GM18867 (cell line): Measurements from ENCODE around the gene FAM171A1.

Experiments used
- ATAC-seq: cut with Tn5 transposase; IDR thresholded peaks from one replicate; pipeline ENCODE4 v1.9.1; 2021; ENCODE audit warnings: mild to moderate bottlenecking, moderate library complexity; ENCODE audit not compliant: unreplicated experiment

Gene FAM171A1

DNA sequence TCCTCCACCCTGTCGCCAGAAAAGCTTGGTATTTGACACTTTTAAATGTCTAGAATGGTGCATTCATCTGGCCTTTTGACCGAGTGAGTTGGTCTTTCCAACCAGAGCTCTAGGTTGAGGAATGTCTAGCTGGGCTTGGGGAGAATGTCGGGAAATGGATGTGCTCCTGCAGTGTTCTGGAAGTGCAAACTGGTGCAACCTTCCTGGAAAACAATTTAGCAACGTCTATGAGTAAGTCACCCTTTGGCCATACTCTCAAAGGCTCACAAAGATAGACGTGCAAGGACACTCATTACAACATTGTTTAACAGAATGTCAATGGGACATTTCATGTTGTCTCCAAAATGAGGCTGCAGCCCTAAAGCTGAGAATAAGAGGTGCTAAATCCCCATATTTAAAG is 190.4 kb downstream of the FAM171A1 start:
- no peak for ATAC-seq

DNA sequence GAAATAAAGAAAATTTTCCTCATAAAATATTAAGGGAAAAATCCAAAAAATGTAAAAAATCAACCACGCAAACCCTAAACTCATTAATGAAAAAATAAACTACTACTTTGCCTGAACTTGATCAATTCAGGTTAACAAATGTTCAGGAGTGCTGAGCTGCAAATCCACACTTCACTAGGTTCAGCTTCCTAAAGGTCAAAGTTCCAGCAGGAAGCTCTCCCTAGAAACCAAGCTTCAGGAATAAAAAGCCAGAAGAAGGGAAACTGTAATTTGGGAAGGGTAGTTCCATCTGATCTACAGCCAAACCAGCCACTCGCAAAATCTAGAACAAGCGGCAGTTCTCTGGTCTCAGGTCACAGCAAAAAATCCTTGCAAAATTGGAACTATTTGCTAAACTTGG is 194.8 kb downstream of the FAM171A1 start:
- ATAC-seq, result no peak

DNA sequence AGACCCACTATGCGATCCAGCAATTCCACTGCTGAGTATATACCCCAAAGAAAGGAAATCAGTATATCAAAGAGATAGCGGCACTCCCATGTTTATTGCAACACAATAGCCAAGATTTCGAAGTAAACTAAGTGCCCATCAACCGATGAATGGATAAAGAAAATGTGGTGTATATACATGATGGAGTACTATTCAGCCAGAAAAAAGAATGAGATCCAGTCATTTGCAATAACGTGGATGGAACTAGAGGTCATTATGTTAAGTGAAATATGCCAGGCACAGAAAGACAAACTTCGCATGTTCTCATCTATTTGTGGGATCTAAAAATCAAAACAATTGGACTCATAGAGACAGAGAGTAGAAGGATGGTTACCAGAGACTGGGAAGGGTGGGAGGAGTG is 195.5 kb downstream of the FAM171A1 start:
- no peak for ATAC-seq

DNA sequence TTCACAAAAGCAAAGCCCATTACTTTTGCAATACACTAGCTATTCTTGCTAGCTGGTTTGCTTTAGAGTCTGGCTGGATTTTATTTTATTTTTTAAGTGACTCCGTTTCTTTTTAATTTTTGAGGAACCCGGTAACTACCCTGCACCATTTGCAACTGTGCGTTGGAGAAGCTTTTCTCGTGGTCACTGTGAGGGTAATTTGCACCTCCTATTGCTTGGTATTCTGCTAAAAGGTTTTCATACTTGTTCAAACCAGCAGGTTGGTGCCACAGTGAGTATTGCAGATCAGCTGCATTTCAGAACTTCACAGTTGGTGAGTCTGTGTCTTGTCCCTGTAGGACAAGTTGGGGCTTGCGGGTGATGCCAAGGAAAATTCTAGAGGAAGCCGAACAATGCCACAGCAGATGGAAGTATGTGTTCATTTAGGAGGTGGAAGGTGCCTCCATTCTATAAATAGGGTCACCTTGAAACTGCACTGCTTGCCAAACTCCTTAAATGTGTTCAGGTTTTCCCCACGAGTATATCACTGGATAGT is 198.7 kb downstream of the FAM171A1 start:
- ATAC-seq, result no peak

DNA sequence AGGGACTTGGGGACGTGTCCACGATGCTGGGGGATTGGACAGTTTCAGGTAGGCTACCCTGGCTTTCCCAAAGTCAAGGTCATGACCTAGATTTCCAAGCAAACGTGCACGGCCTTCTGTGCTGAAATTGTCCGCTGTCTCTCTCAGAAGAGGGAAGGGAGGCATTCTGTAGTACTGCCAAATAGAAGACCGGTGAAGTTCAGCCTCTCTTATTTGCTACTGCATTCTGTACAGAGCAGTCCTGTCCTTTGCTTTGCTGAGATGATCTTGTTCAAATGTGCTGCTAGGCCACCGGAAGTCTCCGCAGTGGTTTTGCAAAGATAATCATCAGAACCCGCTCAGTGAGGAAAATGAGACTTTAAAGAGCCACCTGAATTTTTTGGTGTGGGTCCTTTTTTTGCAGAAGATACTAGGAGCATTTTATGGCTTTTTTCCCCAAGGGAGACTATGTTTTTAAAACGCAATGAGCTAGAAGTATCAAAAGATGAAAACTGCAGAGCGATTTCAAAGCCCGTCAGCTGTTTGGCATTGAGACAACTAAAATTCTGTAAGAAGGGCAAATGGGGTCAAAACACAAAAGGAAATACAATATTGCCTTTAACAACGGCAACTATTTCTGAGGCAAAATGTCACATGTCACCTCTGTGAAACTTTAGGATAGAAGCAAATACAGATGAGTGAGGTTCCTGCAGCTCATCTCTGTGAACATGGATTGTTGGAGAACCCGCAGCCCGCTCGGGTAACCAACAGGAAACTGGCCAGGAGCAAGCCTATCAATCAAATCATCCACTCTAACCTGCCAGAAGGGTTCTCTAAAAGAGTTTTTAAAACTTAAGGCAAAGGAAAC is 201.3 kb downstream of the FAM171A1 start:
- ATAC-seq, result no peak

DNA sequence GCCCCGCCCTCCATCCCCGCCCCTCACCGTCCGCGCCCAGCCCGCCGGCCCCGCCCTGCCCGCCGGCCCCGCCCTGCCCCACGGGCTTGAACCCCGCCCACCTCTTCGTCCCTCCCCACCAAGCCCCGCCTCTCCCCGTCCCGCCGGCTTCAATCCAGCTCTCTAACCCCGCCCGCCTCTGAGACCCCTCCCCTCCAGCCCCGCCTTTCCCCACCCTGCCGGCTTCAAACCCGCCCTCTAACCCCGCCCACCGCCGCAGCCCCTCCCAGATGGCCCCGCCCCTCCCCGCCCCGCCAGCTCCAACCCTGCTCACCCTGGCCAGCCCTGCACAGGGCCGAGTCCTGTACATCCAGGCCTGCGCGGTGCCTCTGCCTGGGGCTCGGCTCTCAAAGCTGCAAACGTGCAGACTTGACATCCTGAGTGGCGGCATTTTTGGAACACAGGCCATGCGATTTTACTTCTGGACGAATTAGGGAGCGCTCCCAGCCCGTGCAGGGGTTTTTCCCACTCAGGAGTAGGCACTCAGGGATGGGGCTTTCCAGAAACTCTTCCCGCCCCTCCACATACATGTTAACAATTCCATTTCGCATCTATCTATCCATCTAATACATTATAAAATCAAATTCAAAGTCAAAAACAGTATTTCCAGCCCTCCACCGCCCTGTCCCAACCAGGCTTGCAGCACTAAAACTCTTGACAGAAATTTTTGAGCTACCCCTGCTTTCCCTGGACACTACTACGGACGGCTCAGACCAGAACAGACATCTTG is 202.1 kb downstream of the FAM171A1 start:
- ATAC-seq, result peak; percentile 48

DNA sequence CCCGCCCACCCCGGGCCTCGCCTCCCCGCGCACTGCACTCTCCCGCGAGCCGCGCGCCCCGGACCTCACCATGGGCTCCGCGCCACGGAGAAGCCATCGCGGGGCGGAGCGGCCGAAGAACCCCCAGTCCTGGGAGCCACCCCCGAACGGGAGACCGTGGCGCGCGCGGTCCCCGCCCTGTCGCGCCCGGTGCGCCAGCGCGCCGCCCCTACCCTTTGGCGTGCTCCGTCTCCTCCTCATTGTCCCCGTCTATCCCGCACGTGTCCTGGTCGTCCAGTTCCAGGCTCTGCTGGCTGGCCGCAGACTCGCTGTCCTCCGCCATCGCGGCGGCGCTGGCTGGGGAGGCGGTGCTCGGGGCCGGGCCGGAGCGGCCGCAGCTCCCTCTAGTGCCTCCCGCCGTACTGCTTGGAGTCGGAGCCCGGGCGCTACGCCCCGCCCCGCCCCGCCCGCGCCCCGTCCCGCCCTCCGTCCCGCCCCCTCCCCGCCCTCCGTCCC is 202.8 kb downstream of the FAM171A1 start, which contains the start of gene NMT2:
Gene NMT2 (minus strand): TSS at position 403 of the 495 bp plus-strand sequence. CDS start 81 bp downstream, at position 322.
- ATAC-seq, result peak; percentile 86

DNA sequence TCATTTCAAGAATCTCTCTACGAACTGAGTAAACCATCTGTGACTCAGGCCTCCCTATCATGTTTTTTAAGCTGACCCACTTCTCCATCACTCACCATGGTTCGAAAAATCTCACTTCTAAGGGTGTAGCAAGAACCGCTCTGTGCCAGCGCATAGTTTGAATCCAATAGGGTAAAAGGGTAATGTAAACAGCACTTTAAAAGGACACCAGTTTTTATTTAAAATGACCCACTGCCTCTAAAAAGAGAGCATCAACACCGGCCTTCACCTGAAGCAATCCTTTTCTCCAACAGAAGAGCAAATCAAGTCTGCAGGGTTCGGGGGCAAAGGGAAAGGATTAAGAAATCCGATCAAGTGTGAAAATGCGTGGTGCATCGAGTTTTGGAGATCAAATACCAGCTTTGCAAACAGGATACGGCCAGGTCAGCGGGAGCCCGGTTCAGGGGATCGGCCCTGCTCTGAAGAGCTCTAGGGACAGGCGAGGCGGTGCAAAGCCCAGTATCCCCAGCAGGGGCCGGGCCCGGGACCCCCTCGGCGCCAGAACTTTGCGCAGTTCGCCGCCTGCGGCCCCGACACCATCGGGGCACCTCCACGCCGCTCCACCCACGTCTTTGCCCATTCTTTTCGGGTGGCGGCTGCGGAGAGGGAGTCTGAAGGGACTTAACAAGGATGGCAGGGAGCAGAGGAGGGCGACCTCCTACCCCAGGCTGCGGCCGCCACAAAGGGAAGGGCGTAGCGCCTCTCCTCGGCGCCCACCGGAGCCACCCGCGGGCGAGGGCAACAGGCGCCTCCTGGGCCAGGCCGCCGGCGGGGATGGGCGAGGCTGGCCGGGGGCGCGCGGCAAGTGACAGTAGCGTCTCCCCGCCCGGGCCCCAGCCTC is 203.4 kb downstream of the FAM171A1 start:
- peak; percentile 40 for ATAC-seq

DNA sequence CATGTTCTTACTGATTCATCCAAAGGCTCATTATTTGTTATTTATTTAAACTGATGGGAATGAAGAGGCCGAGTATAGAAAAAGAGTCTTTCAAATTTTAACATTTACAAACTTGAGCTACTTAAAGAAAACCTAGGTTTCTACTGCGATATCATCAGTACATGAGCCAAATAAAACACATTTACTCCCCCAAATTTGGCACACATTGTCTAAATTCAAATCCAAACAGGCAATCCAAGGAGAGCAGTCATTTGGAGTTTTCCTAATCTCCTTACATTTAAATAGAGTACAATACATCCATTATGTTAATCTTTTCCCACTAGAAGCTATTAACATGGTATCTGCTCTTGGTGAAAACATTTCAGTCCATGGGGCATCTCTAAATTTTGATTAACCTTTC is 204.8 kb downstream of the FAM171A1 start:
- ATAC-seq, result no peak

DNA sequence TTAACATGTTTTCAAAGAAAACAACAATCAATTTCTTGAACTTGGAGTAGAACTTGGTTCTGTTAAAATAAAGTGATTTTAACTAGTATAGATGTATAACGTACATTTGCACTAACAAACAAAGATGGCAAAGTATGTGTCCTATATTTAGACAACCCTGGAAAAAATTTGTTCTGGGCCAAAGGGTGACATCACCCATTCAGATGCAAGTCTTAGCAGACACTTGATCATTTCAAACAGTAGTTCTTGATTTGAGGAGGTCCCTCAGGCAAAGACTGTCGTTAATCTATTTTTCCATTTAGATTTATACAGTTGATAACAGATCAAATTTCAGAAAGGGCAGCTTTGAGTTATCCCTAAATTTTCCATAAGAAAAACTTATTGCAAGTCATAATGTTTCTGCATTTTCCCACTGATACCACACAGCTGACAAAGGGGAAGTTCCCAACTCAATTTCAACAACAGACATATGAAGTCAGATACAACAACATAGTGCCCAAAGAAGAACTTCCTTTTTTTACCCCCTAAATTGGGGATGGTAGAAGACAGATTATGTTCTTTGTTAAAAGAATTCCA is 207.7 kb downstream of the FAM171A1 start:
- ATAC-seq, result no peak
